ENCODE results near the gene RAPGEF5.

- TF ChIP-seq POLR2AphosphoS5 (IDR thresholded peaks at IDR 0.05; ENCODE audit: borderline replicate concordance, low read depth, low read length) (no peak), EZH2 (IDR thresholded peaks at IDR 0.05) (no peak), FOXP2 (optimal IDR thresholded peaks at IDR 0.05; ENCODE audit: control extremely low read depth, extremely low read length, insufficient read depth) (no peak)
Observed at GRCh38 chr7:22111661-22112060, 245.3 kb downstream of the RAPGEF5 start.
